ENCODE measurements around the gene MT1M. TPM values are rescaled to one million over a fixed set of nuclear protein-coding genes. Genes with fewer than 3 reads are reported as not detected.
A peak's percentile ranks its signal among the peaks of the same experiment; 100 is the strongest.

MT1M gene
- total and polyA plus RNA-seq, 2 donors = 0.48 to 182 TPM

- Histone ChIP-seq H3K4me1 (ENCODE audit: insufficient read depth) (no peaks in the 10 kb centered on the region), H3K4me3 (ENCODE audit: low read depth, low read length) (no peak overlapping the region), H3K36me3 (ENCODE audit: insufficient read depth) (no peaks in the 10 kb centered on the region), H3K27ac (ENCODE audit: low read depth) (no peak overlapping the region)
- no peak for DNase-seq (ENCODE audit: extremely low spot score)
- WGBS = 91% methylated on average over 1 of the region's 1 CpG
Observed at GRCh38 chr16:56640076-56640475, 7.6 kb downstream of the MT1M start.

DNA sequence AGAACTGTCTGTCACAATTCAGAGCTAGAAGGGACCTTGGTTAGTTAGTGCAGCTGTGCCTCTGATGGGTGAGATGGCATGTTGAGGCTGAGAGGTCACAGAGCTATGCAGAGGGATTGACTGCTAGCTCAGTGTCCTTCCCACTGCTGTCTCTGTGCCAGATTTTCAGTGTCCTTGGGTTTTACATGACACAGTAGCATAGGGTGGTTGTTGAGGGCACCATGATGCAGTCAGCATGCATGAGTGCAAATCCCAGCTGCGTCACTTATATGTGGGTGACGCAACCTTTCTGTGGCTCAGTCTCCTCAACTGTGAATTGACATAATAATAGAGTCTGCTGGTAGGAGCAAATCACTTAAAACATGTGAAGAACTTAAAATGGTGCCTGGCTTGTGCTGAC lies 8.7 kb downstream of the MT1M start:
- Histone ChIP-seq H3K36me3 (ENCODE audit: insufficient read depth) (no peaks in the 10 kb centered on the region), H3K4me1 (ENCODE audit: insufficient read depth) (no peaks in the 10 kb centered on the region), H3K27ac (ENCODE audit: low read depth) (no peak overlapping the region), H3K4me3 (ENCODE audit: low read depth, low read length) (no peak overlapping the region)
- WGBS = 92% methylated on average over 2 of the region's 2 CpGs
- no peak for DNase-seq (ENCODE audit: extremely low spot score)

GRCh38 chr16:56643080-56643778 lies 10.8 kb downstream of the MT1M start:
- H3K4me1 ChIP-seq (ENCODE audit: insufficient read depth) = no peaks in the 10 kb centered on the region
- DNase-seq (ENCODE audit: extremely low spot score) = no peak
- H3K27ac ChIP-seq (ENCODE audit: low read depth) = no peak overlapping the region
- WGBS = 7% methylated on average over 42 of the region's 42 CpGs
- H3K36me3 ChIP-seq (ENCODE audit: insufficient read depth) = no peaks in the 10 kb centered on the region
- peak overlapping the region; percentile 29 for H3K4me3 ChIP-seq (ENCODE audit: low read depth, low read length)

- Histone ChIP-seq H3K27ac (ENCODE audit: low read depth) (no peak overlapping the region), H3K4me1 (ENCODE audit: insufficient read depth) (no peaks in the 10 kb centered on the region), H3K4me3 (ENCODE audit: low read depth, low read length) (no peak overlapping the region), H3K36me3 (ENCODE audit: insufficient read depth) (no peaks in the 10 kb centered on the region)
- no peak for DNase-seq (ENCODE audit: extremely low spot score)
- 46% methylated on average over 5 of the region's 5 CpGs for WGBS
Observed at GRCh38 chr16:56643833-56644232, 11.4 kb downstream of the MT1M start.

DNA sequence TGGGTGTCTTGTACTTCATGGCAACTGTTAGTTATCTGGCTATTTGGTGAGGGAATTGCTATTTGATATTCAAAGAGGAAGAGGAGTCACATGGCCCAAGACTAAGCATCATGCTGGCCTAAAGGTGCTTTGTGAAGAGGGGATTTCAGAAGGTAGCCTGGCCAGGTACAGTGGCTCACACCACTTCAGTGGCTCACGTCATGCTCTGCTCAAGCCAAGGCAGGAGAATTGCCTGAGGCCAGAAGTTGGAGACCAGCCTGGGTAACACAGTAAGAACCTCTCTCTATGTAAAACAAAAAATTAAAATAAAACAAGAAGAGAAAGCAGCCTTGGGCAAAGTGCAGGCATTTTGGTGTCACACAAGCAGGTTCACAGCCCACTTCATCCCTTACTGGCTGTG lies 12.9 kb downstream of the MT1M start:
- no peak overlapping the region for H3K27ac ChIP-seq (ENCODE audit: low read depth)
- WGBS = 85% methylated on average over 1 of the region's 1 CpG
- no peak for DNase-seq (ENCODE audit: extremely low spot score)
- H3K4me3 ChIP-seq (ENCODE audit: low read depth, low read length) = no peak overlapping the region
- H3K36me3 ChIP-seq (ENCODE audit: insufficient read depth) = no peaks in the 10 kb centered on the region
- no peaks in the 10 kb centered on the region for H3K4me1 ChIP-seq (ENCODE audit: insufficient read depth)

GRCh38 chr16:56645838-56646237 lies 13.4 kb downstream of the MT1M start:
- WGBS = 2% methylated on average over 1 of the region's 1 CpG
- no peaks in the 10 kb centered on the region for H3K4me1 ChIP-seq (ENCODE audit: insufficient read depth)
- no peaks in the 10 kb centered on the region for H3K36me3 ChIP-seq (ENCODE audit: insufficient read depth)
- no peak overlapping the region for H3K27ac ChIP-seq (ENCODE audit: low read depth)
- DNase-seq (ENCODE audit: extremely low spot score) = no peak
- H3K4me3 ChIP-seq (ENCODE audit: low read depth, low read length) = no peak overlapping the region

- Histone ChIP-seq H3K27ac (ENCODE audit: low read depth) (no peak overlapping the region), H3K36me3 (ENCODE audit: insufficient read depth) (no peaks in the 10 kb centered on the region), H3K4me3 (ENCODE audit: low read depth, low read length) (no peak overlapping the region), H3K4me1 (ENCODE audit: insufficient read depth) (no peaks in the 10 kb centered on the region)
- 30% methylated on average over 33 of the region's 33 CpGs for WGBS
- DNase-seq (ENCODE audit: extremely low spot score) = no peak
Observed at GRCh38 chr16:56647641-56648431, 15.4 kb downstream of the MT1M start.

DNA sequence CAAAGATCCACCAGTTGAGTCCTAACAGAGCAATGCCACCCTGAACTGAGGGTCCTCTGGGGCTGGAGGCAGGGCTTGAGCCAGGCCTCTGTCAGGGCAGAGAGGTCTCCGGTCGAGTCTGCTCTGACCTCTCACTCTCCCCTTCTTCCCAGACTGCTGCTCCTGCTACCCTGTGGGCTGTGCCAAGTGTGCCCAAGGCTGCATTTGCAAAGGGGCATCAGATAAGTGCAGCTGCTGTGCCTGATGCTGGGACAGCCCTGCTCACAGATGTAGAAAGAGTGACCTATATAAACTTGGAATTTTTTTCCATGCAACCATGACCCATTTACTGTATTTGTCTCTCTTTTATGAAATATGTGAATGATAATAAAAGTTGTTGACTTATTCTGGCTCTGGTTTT lies 16.8 kb downstream of the MT1M start:
- DNase-seq (ENCODE audit: extremely low spot score) = no peak
- no peaks in the 10 kb centered on the region for H3K36me3 ChIP-seq (ENCODE audit: insufficient read depth)
- H3K4me1 ChIP-seq (ENCODE audit: insufficient read depth) = no peaks in the 10 kb centered on the region
- H3K27ac ChIP-seq (ENCODE audit: low read depth) = no peak overlapping the region
- WGBS = 98% methylated on average over 2 of the region's 2 CpGs
- H3K4me3 ChIP-seq (ENCODE audit: low read depth, low read length) = no peak overlapping the region

DNA sequence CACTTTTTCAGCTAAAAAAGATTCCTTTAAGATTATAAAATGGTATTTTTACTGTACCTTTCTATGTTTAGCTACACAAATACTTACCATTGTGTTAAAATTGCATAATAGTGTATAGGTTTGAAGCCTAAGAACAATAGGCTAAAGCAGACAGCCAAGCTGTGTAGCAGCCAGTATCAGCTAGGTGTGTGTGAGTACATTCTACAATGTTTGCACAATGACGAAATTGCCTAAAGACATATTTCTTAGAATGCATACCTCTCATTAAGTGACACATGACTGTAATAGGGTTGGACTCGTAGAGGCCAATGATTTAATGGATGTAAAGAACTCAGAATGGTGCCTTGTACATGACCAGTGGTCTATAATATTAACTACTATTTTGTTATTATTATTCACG lies 17.4 kb downstream of the MT1M start:
- Histone ChIP-seq H3K36me3 (ENCODE audit: insufficient read depth) (no peaks in the 10 kb centered on the region), H3K27ac (ENCODE audit: low read depth) (no peak overlapping the region), H3K4me1 (ENCODE audit: insufficient read depth) (no peaks in the 10 kb centered on the region), H3K4me3 (ENCODE audit: low read depth, low read length) (no peak overlapping the region)
- DNase-seq (ENCODE audit: extremely low spot score) = no peak
- 78% methylated on average over 3 of the region's 3 CpGs for WGBS

- no peaks in the 10 kb centered on the region for H3K4me1 ChIP-seq (ENCODE audit: insufficient read depth)
Observed at GRCh38 chr16:56651586-56651985, 19.1 kb downstream of the MT1M start, which contains the start of gene MT1B. Gene MT1B, plus strand, starts transcription at chr16:56651886. Its CDS starts 68 bp downstream, at chr16:56651954.

GRCh38 chr16:56652600-56652999 lies 20.1 kb downstream of the MT1M start:
- H3K4me3 ChIP-seq (ENCODE audit: low read depth, low read length) = no peak overlapping the region
- no peaks in the 10 kb centered on the region for H3K4me1 ChIP-seq (ENCODE audit: insufficient read depth)
- H3K27ac ChIP-seq (ENCODE audit: low read depth) = no peak overlapping the region
- 43% methylated on average over 1 of the region's 1 CpG for WGBS
- H3K36me3 ChIP-seq (ENCODE audit: insufficient read depth) = no peaks in the 10 kb centered on the region
- no peak for DNase-seq (ENCODE audit: extremely low spot score)

More at GRCh38 chr16:56651586-56651985, 19.1 kb downstream of the MT1M start, which contains the start of gene MT1B:
- Histone ChIP-seq H3K4me3 (ENCODE audit: low read depth, low read length) (no peak within 1 kb of the TSS), H3K36me3 (ENCODE audit: insufficient read depth) (no peaks in the 10 kb centered on the region), H3K27ac (ENCODE audit: low read depth) (no peak within 1 kb of the TSS)
- no peak for DNase-seq (ENCODE audit: extremely low spot score)
- WGBS = 64% methylated on average over 7 of the region's 7 CpGs

- no peak overlapping the region for H3K27ac ChIP-seq (ENCODE audit: low read depth)
- no peaks in the 10 kb centered on the region for H3K4me1 ChIP-seq (ENCODE audit: insufficient read depth)
- WGBS = 84% methylated on average over 7 of the region's 7 CpGs
- no peaks in the 10 kb centered on the region for H3K36me3 ChIP-seq (ENCODE audit: insufficient read depth)
- no peak for DNase-seq (ENCODE audit: extremely low spot score)
- no peak overlapping the region for H3K4me3 ChIP-seq (ENCODE audit: low read depth, low read length)
Observed at GRCh38 chr16:56653218-56653617, 20.8 kb downstream of the MT1M start.

GRCh38 chr16:56657555-56658326 lies 25.3 kb downstream of the MT1M start, which contains the start of gene MT1F:
Gene MT1F, plus strand, starts transcription at chr16:56657959. Its CDS starts 100 bp downstream, at chr16:56658059.
- no peaks in the 10 kb centered on the region for H3K36me3 ChIP-seq (ENCODE audit: insufficient read depth)
- peak within 1 kb of the TSS; percentile 50 for H3K4me3 ChIP-seq (ENCODE audit: low read depth, low read length)
- no peaks in the 10 kb centered on the region for H3K4me1 ChIP-seq (ENCODE audit: insufficient read depth)
- 2% methylated on average over 46 of the region's 46 CpGs for WGBS
- H3K27ac ChIP-seq (ENCODE audit: low read depth) = no peak within 1 kb of the TSS
- DNase-seq (ENCODE audit: extremely low spot score) = no peak

All from urinary bladder (tissue), 4 donors.